Transverse colon (tissue), 4 donors: Measurements from ENCODE around the gene PHKG1. TPM values are rescaled to one million over a fixed set of nuclear protein-coding genes. Genes with fewer than 3 reads are reported as not detected.
A peak's percentile ranks its signal among the peaks of the same experiment; 100 is the strongest.
"Not testable (repeated sequence)": the region's sequence is repeated elsewhere in the genome, so short reads cannot be mapped to it uniquely, and the experiment has no call there.

Experiments used
- DNase-seq: peaks from one replicate; pipeline ENCODE4 v3.0.0-alpha.2; 2019
- H3K27ac ChIP-seq, 4 donors: fragments of 200-600 bp; sonication (generic); 2 replicates each; pipeline ENCODE4 v1.5.1; 2016 to 2018; ENCODE audit warnings: inconsistent platforms in 4 of 4
- H3K27me3 ChIP-seq: fragments of 200-600 bp; sonication (generic); 2 replicates; pipeline ENCODE4 v1.5.1; 2017; ENCODE audit warnings: inconsistent platforms
- H3K36me3 ChIP-seq, 4 donors: fragments of 200-600 bp; sonication (generic); 2 replicates each; pipeline ENCODE4 v1.5.1; 2017 to 2019; ENCODE audit warnings: inconsistent platforms in 4 of 4
- H3K4me1 ChIP-seq, 4 donors: fragments of 200-600 bp; sonication (generic); 2 replicates each; pipeline ENCODE4 v1.5.1; 2017 to 2020; ENCODE audit warnings: inconsistent platforms in 4 of 4
- H3K4me3 ChIP-seq, 4 donors: fragments of 200-600 bp; sonication (generic); 1 replicate in 1 of 4; 2 replicates in 3 of 4; pipeline versions ENCODE4 v1.5.1 to v1.6.1; 2017 to 2019; ENCODE audit warnings: inconsistent platforms in 4 of 4
- H3K9me3 ChIP-seq, 2 donors: fragments of 200-600 bp; sonication (generic); 2 replicates each; pipeline ENCODE4 v1.5.1; 2017 to 2019; ENCODE audit warnings: inconsistent platforms in 2 of 2
- EP300 ChIP-seq: sonication (generic); formaldehyde crosslinking; IDR thresholded peaks from one replicate; pipeline ENCODE4 v1.6.1; 2017; ENCODE audit warnings: antibody characterized with exemption, low read depth
- POLR2A ChIP-seq: fragments of 450-650 bp; IDR thresholded peaks from one replicate; pipeline ENCODE4 v1.6.1; 2016; ENCODE audit warnings: antibody characterized with exemption, mild to moderate bottlenecking, moderate library complexity
- POLR2AphosphoS5 ChIP-seq, 3 donors: sonication (generic); formaldehyde crosslinking; IDR thresholded peaks; one replicate each; pipeline ENCODE4 v1.6.1; 2016; ENCODE audit warnings: antibody characterized with exemption in 3 of 3
- WGBS, 2 donors: methylation state at CpG; one replicate each; pipeline ENCODE4 v1.1.5; 2018; ENCODE audit warnings: low coverage in 1 of 2; 5-methylcytosine and 5-hydroxymethylcytosine counted together
- in situ Hi-C, 4 donors: fragments of 200-750 bp; cut with MboI; loops; one replicate each; pipeline versions ENCODE4 v1.15.0 to v1.15.1; 2017; ENCODE audit warnings: low sequenced_read_pairs in 3 of 4, low pct_ligation_motif_present in 1 of 4, low pct_unique_long_range_greater_than_20kb in 1 of 4
- intact Hi-C: fragments of 100-400 bp; cut with DNase I; formaldehyde crosslinking; loops from one replicate; pipeline ENCODE4 v1.15.1; 2023; ENCODE audit warnings: low total_unique reads
- total RNA-seq, 4 donors: library from RNA; depleted of rRNA; stranded (reverse); fragments of >200 nt; gene quantifications; one replicate each; pipeline ENCODE4 v1.1.0, GENCODE V29; 2016
- TF ChIP-seq, protein P1 (sequence below), 5 experiments: fragments of 200-600 bp in 3 of 5; fragments of 450-650 bp in 2 of 5; sonication (generic) in 3 of 5; IDR thresholded peaks; 1 replicate in 2 of 5; 2 replicates in 3 of 5; pipeline ENCODE4 v1.5.1; 2016 to 2017; ENCODE audit warnings: antibody characterized with exemption in 5 of 5, inconsistent platforms in 3 of 5, mild to moderate bottlenecking in 2 of 5, moderate library complexity in 1 of 5

PHKG1 gene
- total RNA-seq, 4 donors from 2014 or later, result 1.2 to 9.7 (median 1.6) TPM; not detected in 1

DNA sequence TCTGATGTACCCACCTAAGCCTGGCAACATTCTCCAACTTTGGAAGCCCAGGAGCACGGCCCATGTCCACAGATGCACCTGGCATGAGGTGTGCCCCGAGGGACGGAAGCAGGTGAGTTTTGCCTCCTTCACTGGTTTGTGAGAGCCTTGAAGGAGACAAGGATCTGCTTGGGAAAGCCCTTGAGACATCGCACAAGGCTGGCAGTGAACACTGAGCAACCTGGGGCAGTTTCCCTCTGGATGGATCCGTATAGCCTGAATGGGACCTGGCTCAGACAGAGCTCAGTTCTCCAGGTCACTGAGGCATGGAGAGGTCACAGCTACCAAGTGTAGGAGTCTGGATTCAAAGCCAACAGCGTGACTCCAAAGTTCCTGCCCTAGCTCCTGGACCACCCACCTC is 32.2 kb upstream of the PHKG1 start:
- no peaks in the 10 kb centered on the region for H3K36me3 ChIP-seq
- in situ Hi-C loops, result no loop called here
- intact Hi-C loops, result no loop called here
- H3K9me3 ChIP-seq, result no peaks in the 10 kb centered on the region
- no peak overlapping the region for H3K27ac ChIP-seq
- TF ChIP-seq POLR2AphosphoS5 (IDR thresholded peaks at IDR 0.05) (no peak), EP300 (no peak), POLR2A (no peak)
- TF ChIP-seq, protein P1, sequence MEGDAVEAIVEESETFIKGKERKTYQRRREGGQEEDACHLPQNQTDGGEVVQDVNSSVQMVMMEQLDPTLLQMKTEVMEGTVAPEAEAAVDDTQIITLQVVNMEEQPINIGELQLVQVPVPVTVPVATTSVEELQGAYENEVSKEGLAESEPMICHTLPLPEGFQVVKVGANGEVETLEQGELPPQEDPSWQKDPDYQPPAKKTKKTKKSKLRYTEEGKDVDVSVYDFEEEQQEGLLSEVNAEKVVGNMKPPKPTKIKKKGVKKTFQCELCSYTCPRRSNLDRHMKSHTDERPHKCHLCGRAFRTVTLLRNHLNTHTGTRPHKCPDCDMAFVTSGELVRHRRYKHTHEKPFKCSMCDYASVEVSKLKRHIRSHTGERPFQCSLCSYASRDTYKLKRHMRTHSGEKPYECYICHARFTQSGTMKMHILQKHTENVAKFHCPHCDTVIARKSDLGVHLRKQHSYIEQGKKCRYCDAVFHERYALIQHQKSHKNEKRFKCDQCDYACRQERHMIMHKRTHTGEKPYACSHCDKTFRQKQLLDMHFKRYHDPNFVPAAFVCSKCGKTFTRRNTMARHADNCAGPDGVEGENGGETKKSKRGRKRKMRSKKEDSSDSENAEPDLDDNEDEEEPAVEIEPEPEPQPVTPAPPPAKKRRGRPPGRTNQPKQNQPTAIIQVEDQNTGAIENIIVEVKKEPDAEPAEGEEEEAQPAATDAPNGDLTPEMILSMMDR (IDR thresholded peaks at IDR 0.05), result no peak
- no peaks in the 10 kb centered on the region for H3K4me1 ChIP-seq
- no peak overlapping the region for H3K4me3 ChIP-seq
- DNase-seq, result no peak
- no peaks in the 10 kb centered on the region for H3K27me3 ChIP-seq
- 66% methylated on average over 3 of the region's 6 CpGs; no CpG with 5 or more reads in 1 of the 2 donors for WGBS, 2 donors

DNA sequence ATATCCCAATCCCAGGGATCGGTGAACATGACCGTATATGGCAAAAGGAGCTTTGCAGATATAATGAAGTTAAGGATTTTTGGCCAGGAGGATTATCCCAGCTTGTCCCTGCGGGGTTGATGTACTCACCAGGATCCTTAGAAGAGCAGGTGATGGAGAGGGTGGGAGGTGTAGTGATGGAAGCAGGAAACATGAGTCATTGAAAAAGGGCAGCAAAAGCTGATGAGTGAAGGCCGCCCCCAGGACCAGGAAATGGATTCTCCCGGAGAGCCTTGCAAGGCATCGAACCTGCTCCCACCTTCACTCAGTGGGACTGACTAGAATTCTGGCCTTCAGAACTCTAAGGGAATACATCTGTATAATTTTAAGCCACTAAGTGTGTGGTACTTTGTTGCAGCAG is 28.7 kb upstream of the PHKG1 start:
- no peaks in the 10 kb centered on the region for H3K4me1 ChIP-seq
- intact Hi-C loops, result no loop called here
- no peak overlapping the region for H3K4me3 ChIP-seq
- H3K27ac ChIP-seq, result no peak overlapping the region
- H3K36me3 ChIP-seq, result no peaks in the 10 kb centered on the region
- no peak for DNase-seq
- in situ Hi-C loops, result no loop called here
- WGBS, 2 donors, result 80 to 93% methylated on average over 2 to 6 of the region's 6 CpGs
- H3K9me3 ChIP-seq, result no peaks in the 10 kb centered on the region
- H3K27me3 ChIP-seq, result peaks cover 5% of the 10 kb centered on the region
- TF ChIP-seq EP300, result no peak
- TF ChIP-seq POLR2AphosphoS5 (IDR thresholded peaks at IDR 0.05), result no peak
- no peak for TF ChIP-seq POLR2A
- TF ChIP-seq, protein P1 (IDR thresholded peaks at IDR 0.05), result no peak

DNA sequence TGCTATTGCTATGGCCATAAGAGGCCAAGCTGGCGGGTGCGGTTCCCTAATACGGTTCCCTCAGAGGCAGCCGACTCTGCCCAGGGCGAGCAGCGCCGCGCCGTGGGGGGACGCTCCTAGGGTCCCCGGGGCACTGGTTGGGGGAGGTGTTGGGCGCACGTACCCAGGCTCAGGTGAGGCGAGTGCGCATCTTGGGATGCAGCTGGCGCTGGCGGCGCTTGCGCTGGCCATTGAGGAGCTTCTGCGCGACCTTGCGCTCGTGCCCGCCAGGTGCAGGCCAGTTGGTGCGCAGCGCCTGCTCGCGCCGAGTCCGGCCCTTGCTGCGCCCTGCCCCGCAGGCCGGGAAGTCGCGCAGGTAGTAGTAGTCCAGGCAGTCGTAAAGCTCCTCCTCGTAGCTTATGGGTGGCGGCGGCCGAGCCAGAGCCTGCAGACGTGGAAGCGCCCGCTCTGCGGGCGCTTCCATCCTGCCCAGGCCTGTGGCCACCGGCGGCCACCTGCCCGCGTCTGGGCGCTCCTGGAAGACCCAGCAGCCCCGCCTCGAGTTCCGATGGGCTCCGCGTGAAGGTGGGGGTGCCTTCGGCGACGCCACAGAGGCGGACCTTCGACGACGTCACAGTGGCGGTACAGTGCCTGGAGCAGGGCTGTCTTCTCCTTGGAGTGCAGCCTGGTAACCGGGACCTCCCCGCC is 23.2 kb upstream of the PHKG1 start, which contains the start of gene NUPR2:
NUPR2 (minus strand) TSS at position 566 of the 687 bp plus-strand sequence; CDS start at position 463, 103 bp downstream.
- in situ Hi-C loops, result no loop called here
- Histone ChIP-seq H3K27me3 (peaks cover 19% of the 10 kb centered on the region), H3K9me3 (no peaks in the 10 kb centered on the region), H3K36me3 (no peaks in the 10 kb centered on the region), H3K4me3 (peak within 1 kb of the TSS in 3 of 4 donors; percentile 11 to 35 (median 22)), H3K4me1 (peaks cover 0 to 6% (median 2%) of the 10 kb centered on the region in 4 donors), H3K27ac (no peak within 1 kb of the TSS)
- WGBS, 2 donors, result 23% methylated on average over 37 of the region's 65 CpGs; no CpG with 5 or more reads in 1 of the 2 donors
- intact Hi-C loops, result no loop called here
- peak; percentile 11 for DNase-seq
- TF ChIP-seq POLR2AphosphoS5 (IDR thresholded peaks at IDR 0.05) (no peak), POLR2A (no peak), EP300 (no peak)
- TF ChIP-seq, protein P1 (IDR thresholded peaks at IDR 0.05), result no peak

DNA sequence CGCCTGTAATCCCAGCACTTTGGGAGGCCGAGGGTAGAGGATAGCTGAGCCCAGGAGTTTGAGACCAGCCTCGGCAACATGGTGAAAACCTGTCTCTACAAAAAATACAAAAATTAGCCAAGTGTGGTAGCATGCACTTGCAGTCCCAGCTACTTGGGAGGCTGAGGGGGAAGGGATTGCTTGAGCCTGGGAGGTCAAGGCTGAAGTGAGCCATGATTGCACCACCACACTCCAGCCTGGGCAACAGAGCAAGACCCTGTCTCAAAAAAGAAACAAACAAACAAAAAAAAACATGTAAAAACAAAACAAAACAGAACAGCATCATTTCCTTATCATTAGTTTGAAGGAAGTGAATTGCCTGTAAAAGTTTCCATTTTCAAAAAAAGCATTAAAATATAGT is 19.5 kb upstream of the PHKG1 start:
- H3K27ac ChIP-seq, intact Hi-C loops, in situ Hi-C loops, H3K9me3 ChIP-seq, H3K4me1 ChIP-seq, DNase-seq, H3K36me3 ChIP-seq, H3K4me3 ChIP-seq: not testable (repeated sequence)
- 92% methylated on average over 3 of the region's 3 CpGs; no CpG with 5 or more reads in 1 of the 2 donors for WGBS, 2 donors
- H3K27me3 ChIP-seq, result peaks cover 19% of the 10 kb centered on the region

DNA sequence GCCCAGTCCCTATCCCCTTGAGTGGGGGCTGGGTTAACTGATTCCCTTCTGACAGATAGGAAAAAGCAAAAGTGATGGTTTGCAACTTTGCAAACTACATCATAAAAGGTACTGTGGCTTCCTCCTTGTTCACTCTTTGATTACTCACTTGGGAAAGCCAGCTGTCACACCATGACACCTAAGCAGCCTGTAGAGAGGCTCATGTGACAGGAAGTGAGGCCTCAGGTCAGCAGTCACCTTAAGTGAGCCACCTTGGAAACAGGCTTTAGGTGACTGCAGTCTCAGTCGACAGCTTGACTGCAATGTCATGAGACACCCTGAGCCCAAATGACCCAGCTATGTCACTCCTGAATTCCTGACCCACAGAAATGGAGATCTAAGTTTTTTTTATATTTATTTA is 17.9 kb upstream of the PHKG1 start:
- in situ Hi-C loops (no loop called here), intact Hi-C loops (no loop called here)
- Histone ChIP-seq H3K27ac (no peak overlapping the region), H3K4me3 (no peak overlapping the region), H3K9me3 (no peaks in the 10 kb centered on the region), H3K36me3 (no peaks in the 10 kb centered on the region), H3K4me1 (peaks cover 0 to 4% (median 0%) of the 10 kb centered on the region in 4 donors), H3K27me3 (peaks cover 5% of the 10 kb centered on the region)
- DNase-seq, result no peak
- TF ChIP-seq, protein P1 (IDR thresholded peaks at IDR 0.05), result no peak
- TF ChIP-seq POLR2A, result no peak
- no peak for TF ChIP-seq POLR2AphosphoS5 (IDR thresholded peaks at IDR 0.05)
- TF ChIP-seq EP300, result no peak
- WGBS, 2 donors, result 71 to 83% methylated on average over 1 of the region's 1 CpG
